K562 (cell line): ENCODE data around the gene EYA2. TPM values are rescaled to one million over a fixed set of nuclear protein-coding genes. Genes with fewer than 3 reads are reported as not detected.

Source experiments
- ATAC-seq: fragments of 200-7000 bp; cut with Tn5 transposase; 3 replicates; pipeline ENCODE4 v1.9.1; 2020; ENCODE audit warnings: moderate library complexity
- BruUV-seq: library from RNA; stranded (reverse); fragments of 400-500 nt; replicated peaks from 2 replicates; lab custom pipeline; 2021; lab: Mats Ljungman, UMichigan
- CTCF ChIA-PET: fragments of 300-600 bp; formaldehyde crosslinking; extraction: SDS; loops from one replicate; lab custom pipeline; 2021; ENCODE audit warnings: low intra/inter-chr PET ratio; lab: Yijun Ruan, JAX
- POLR2A ChIA-PET: fragments of 300-600, 350-650 bp; sonication (Branson Sonifier 250); formaldehyde crosslinking; extraction: SDS; loops from one replicate; lab custom pipeline; 2021; ENCODE audit warnings: antibody characterized with exemption, inconsistent platforms; lab: Yijun Ruan, JAX
- DNase-seq, 4 experiments: peaks; one replicate each; pipeline versions ENCODE4 v3.0.0 to v3.0.0-alpha.2; 2011 to 2018; ENCODE audit warnings: low spot score in 3 of 4, mixed read lengths in 3 of 4; ENCODE audit errors: extremely low read depth in 1 of 4
- FAIRE-seq: peaks from 2 replicates; lab custom pipeline; 2011; peaks lifted over from hg19 to GRCh38; lab: Jason Lieb, UNC
- H2AFZ ChIP-seq: 2 replicates; pipeline ENCODE4 v1.6.0; 2011; ENCODE audit warnings: low read depth, low read length, control low read depth, inconsistent platforms
- H3K27ac ChIP-seq: fragments of 200-600 bp; 3 replicates; pipeline ENCODE4 v1.8.0; 2011; ENCODE audit warnings: low read depth, mild to moderate bottlenecking, control low read depth, inconsistent platforms, low read length, moderate library complexity, mixed read lengths; ENCODE audit errors: extremely low read depth
- H3K27me3 ChIP-seq, 2 experiments: fragments of 300-600 bp in 1 of 2; 2 replicates in 1 of 2; 3 replicates in 1 of 2; pipeline versions ENCODE4 v1.6.0 to v1.8.0; 2011; ENCODE audit warnings: inconsistent platforms in 2 of 2, low read length in 2 of 2, mild to moderate bottlenecking in 1 of 2, mixed read lengths in 1 of 2, moderate library complexity in 1 of 2; ENCODE audit not compliant: control insufficient read depth in 2 of 2, insufficient read depth in 2 of 2
- H3K36me3 ChIP-seq: fragments of 300-600 bp; 3 replicates; pipeline ENCODE4 v1.8.0; 2011; ENCODE audit warnings: mild to moderate bottlenecking, low read length, inconsistent platforms; ENCODE audit not compliant: control insufficient read depth, insufficient read depth
- H3K4me1 ChIP-seq, 2 experiments: fragments of 200-600 bp in 1 of 2; replicated peaks in 1 of 2; 2 replicates in 1 of 2; 3 replicates in 1 of 2; pipeline versions ENCODE4 v1.5.1 to v1.8.0; 2011; ENCODE audit warnings: inconsistent platforms in 2 of 2, low read length in 2 of 2, mild to moderate bottlenecking in 1 of 2, mixed read lengths in 1 of 2, moderate library complexity in 1 of 2; ENCODE audit not compliant: control insufficient read depth in 2 of 2, insufficient read depth in 2 of 2
- H3K4me2 ChIP-seq: 2 replicates; pipeline ENCODE4 v1.6.1; 2011; ENCODE audit warnings: low read length, control low read depth, inconsistent platforms, mixed read lengths; ENCODE audit not compliant: insufficient read depth
- H3K4me3 ChIP-seq: fragments of 200-600 bp; sonication (generic), shearing (Covaris generic); 2 replicates; pipeline ENCODE4 v1.5.1; 2016; ENCODE audit warnings: control low read depth, inconsistent platforms
- H3K79me2 ChIP-seq: fragments of 200-600 bp; 3 replicates; pipeline ENCODE4 v1.8.0; 2011; ENCODE audit warnings: low read length, inconsistent platforms; ENCODE audit not compliant: control insufficient read depth, insufficient read depth
- H3K9ac ChIP-seq, 2 experiments: 2 replicates each; pipeline versions ENCODE4 v1.6.0 to v1.6.1; 2011; ENCODE audit warnings: low read depth in 2 of 2, low read length in 2 of 2, control low read depth in 1 of 2, inconsistent platforms in 1 of 2, mild to moderate bottlenecking in 1 of 2, mixed read lengths in 1 of 2; ENCODE audit not compliant: insufficient read depth in 1 of 2
- H3K9me1 ChIP-seq: one replicate; pipeline ENCODE4 v1.6.0; 2011; ENCODE audit warnings: inconsistent platforms, mild to moderate bottlenecking, low read length, moderate library complexity; ENCODE audit not compliant: control insufficient read depth, insufficient read depth
- H3K9me3 ChIP-seq: replicated peaks from 2 replicates; pipeline ENCODE4 v1.5.1; 2011; ENCODE audit warnings: low read depth, low read length, inconsistent platforms; ENCODE audit not compliant: control insufficient read depth, insufficient read depth
- H4K20me1 ChIP-seq: replicated peaks from 2 replicates; pipeline ENCODE4 v1.6.1; 2011; ENCODE audit warnings: low read length, inconsistent platforms, mixed read lengths; ENCODE audit not compliant: control insufficient read depth, insufficient read depth
- ARHGAP35 ChIP-seq: fragments of 450-650 bp; IDR thresholded peaks from 2 replicates; pipeline ENCODE4 v1.6.1; 2018; ENCODE audit not compliant: partially characterized antibody
- BCOR ChIP-seq: fragments of 450-650 bp; IDR thresholded peaks from 2 replicates; pipeline ENCODE4 v1.6.1; 2016
- CHD2 ChIP-seq: IDR thresholded peaks from 2 replicates; pipeline ENCODE4 v1.6.1; 2011; ENCODE audit warnings: low read depth, low read length
- HDAC1 ChIP-seq, 2 experiments: fragments of 450-650 bp; IDR thresholded peaks; 2 replicates each; pipeline ENCODE4 v1.6.1; 2016 to 2017; ENCODE audit warnings: inconsistent platforms in 1 of 2, mild to moderate bottlenecking in 1 of 2, moderate library complexity in 1 of 2
- HINFP ChIP-seq: fragments of 450-650 bp; conservative IDR thresholded peaks from 2 replicates; pipeline ENCODE4 v1.6.1; 2016; ENCODE audit warnings: missing genetic modification characterization, low read depth, mild to moderate bottlenecking, control low read depth, missing compliant biosample characterization
- HMBOX1 ChIP-seq: sonication (generic); IDR thresholded peaks from 2 replicates; pipeline ENCODE4 v1.6.1; 2016
- JUND ChIP-seq, 2 experiments: IDR thresholded peaks; 2 replicates in 1 of 2; 3 replicates in 1 of 2; pipeline ENCODE4 v1.6.1; 2011; ENCODE audit warnings: borderline replicate concordance in 2 of 2, low read depth in 2 of 2, low read length in 2 of 2, improper control_type of control experiment in 1 of 2, missing biosample characterization in 1 of 2, missing genetic modification characterization in 1 of 2, missing genetic modification reagents in 1 of 2
- KHSRP ChIP-seq: fragments of 450-650 bp; IDR thresholded peaks from 2 replicates; pipeline ENCODE4 v1.6.1; 2017
- MAFF ChIP-seq: IDR thresholded peaks from 2 replicates; pipeline ENCODE4 v1.6.1; 2012; ENCODE audit warnings: low read length, improper control_type of control experiment
- NR1H2 ChIP-seq: sonication (generic); formaldehyde crosslinking; IDR thresholded peaks from 2 replicates; pipeline ENCODE4 v1.4.0; 2020; ENCODE audit warnings: mild to moderate bottlenecking, missing genetic modification reagents
- PPARD ChIP-seq: fragments of 250-450 bp; sonication (Bioruptor Pico); IDR thresholded peaks from 2 replicates; pipeline ENCODE4 v1.8.0; 2022; ENCODE audit warnings: inconsistent platforms, mild to moderate bottlenecking, moderate library complexity
- RBM25 ChIP-seq: fragments of 200-400 bp; formaldehyde crosslinking; IDR thresholded peaks from 2 replicates; pipeline ENCODE4 v1.6.1; 2018; ENCODE audit warnings: low read length, low read depth, moderate library complexity; ENCODE audit not compliant: severe bottlenecking
- SNAPC5 ChIP-seq: fragments of 250-450 bp; sonication (Bioruptor Pico); IDR thresholded peaks from 2 replicates; pipeline ENCODE4 v1.8.0; 2021; ENCODE audit warnings: moderate library complexity, mild to moderate bottlenecking, inconsistent platforms
- ZSCAN32 ChIP-seq: fragments of 450-650 bp; formaldehyde crosslinking; IDR thresholded peaks from 2 replicates; pipeline ENCODE4 v1.4.0; 2020; ENCODE audit warnings: mild to moderate bottlenecking, moderate library complexity
- ZZZ3 ChIP-seq: fragments of 450-650 bp; IDR thresholded peaks from 2 replicates; pipeline ENCODE4 v1.6.1; 2016; ENCODE audit warnings: antibody characterized with exemption, mild to moderate bottlenecking, moderate library complexity
- WGBS: fragments of 100-300 bp; shearing (Covaris generic); methylation state at CpG from one replicate; pipeline ENCODE4 v1.1.6; 2016; ENCODE audit warnings: low coverage, mixed read lengths; ENCODE audit not compliant: insufficient coverage; ENCODE audit errors: missing lambda C conversion rate; 5-methylcytosine and 5-hydroxymethylcytosine counted together
- in situ Hi-C: fragments of 300-500 bp; cut with MboI; formaldehyde crosslinking; loops from 4 replicates; pipeline ENCODE4 v1.15.0; 2018; ENCODE audit warnings: inconsistent platforms, mixed read lengths
- intact Hi-C: fragments of 100-400 bp; cut with micrococcal nuclease; formaldehyde crosslinking; loops from 2 replicates; pipeline ENCODE4 v1.14.2; 2022
- polyA plus RNA-seq, 8 experiments: library from polyadenylated mRNA; depleted of rRNA in 4 of 8; stranded (reverse) in 5 of 8; unstranded in 3 of 8; fragments of >200 nt; fragmentation: Nextera tagmentation in 2 of 8; fragmentation: Illumina TruSeq in 1 of 8; extraction: Ambion mirVana in 2 of 8; extraction: Trizol in 1 of 8; gene quantifications; 2 replicates each; pipeline versions ENCODE4 v1.2.1 to v1.2.3, GENCODE V29; 2011 to 2014; ENCODE audit warnings: inconsistent platforms in 1 of 8, missing spikeins in 1 of 8
- total RNA-seq, 7 experiments: library from RNA; depleted of rRNA in 6 of 7; stranded (reverse); fragments of >200 nt in 6 of 7; fragmentation: Illumina TruSeq in 2 of 7; extraction: Trizol in 2 of 7; gene quantifications; 2 replicates each; pipeline versions ENCODE4 v1.2.1 to v1.2.3, GENCODE V29; 2011 to 2021; ENCODE audit warnings: low replicate concordance in 1 of 7

Gene EYA2
- total and polyA plus RNA-seq, 9 of the 15 experiments (the other 6 are each of a cell fraction or from before 2014, with no cell fraction given) = 0.03 TPM; not detected in 8

- H4K20me1 ChIP-seq = peaks cover 10% of the 10 kb centered on the region; the same call in 1 of the 2 replicates
- no TSS peak for BruUV-seq
- no peaks in the 10 kb centered on the region for H3K9me1 ChIP-seq
- H3K9me3 ChIP-seq = no peaks in the 10 kb centered on the region
- no peak overlapping the region for H3K4me2 ChIP-seq
- peaks cover 51% of the 10 kb centered on the region for H3K79me2 ChIP-seq
- DNase-seq = no peak
- ChIA-PET CTCF (no interaction called here), POLR2A (interaction anchor here (0.6 kb wide), 2 partner anchors 19 to 481 kb away, joined by 3 to 4 read pairs; no protein-coding TSS in a partner anchor)
- no peak overlapping the region for H3K4me3 ChIP-seq
- H3K4me1 ChIP-seq = peaks cover 0 to 4% of the 10 kb centered on the region in 2 experiments; a peak in 2 of 5 replicates
- in situ Hi-C loops (no loop called here), intact Hi-C loops (no loop called here)
- no peak overlapping the region for H3K9ac ChIP-seq
- no peak overlapping the region for H2AFZ ChIP-seq
- no peak for FAIRE-seq
- no peak for ATAC-seq
- no peaks in the 10 kb centered on the region; a peak in 1 of 5 replicates for H3K27me3 ChIP-seq
- peaks cover 98% of the 10 kb centered on the region for H3K36me3 ChIP-seq
- no peak for TF ChIP-seq MAFF
- TF ChIP-seq ZSCAN32 (CRISPR knock-in tag) = no peak
- no peak for TF ChIP-seq HDAC1 (IDR thresholded peaks at IDR 0.05)
- TF ChIP-seq NR1H2 (CRISPR knock-in tag) = no peak
- TF ChIP-seq CHD2 = no peak
- TF ChIP-seq BCOR = peak; percentile 47; the same call in 1 of the 2 replicates
- no peak for TF ChIP-seq ZZZ3
- no peak for TF ChIP-seq KHSRP
- no peak for TF ChIP-seq JUND (IDR thresholded peaks at IDR 0.05; ENCODE audit: borderline replicate concordance, low read depth, low read length)
- no peak for TF ChIP-seq JUND (tag; IDR thresholded peaks at IDR 0.05; ENCODE audit: borderline replicate concordance, low read depth, low read length)
- TF ChIP-seq HINFP (tag) = no peak
- no peak for TF ChIP-seq ARHGAP35
- no peak for TF ChIP-seq PPARD (CRISPR knock-in tag)
- TF ChIP-seq RBM25 = peak; percentile 61
- no peak for TF ChIP-seq HMBOX1
- TF ChIP-seq SNAPC5 (CRISPR knock-in tag) = no peak
- 94% methylated on average over 4 of the region's 4 CpGs for WGBS
- no peak overlapping the region for H3K27ac ChIP-seq
Observed at GRCh38 chr20:47224857-47225256, 330.2 kb downstream of the EYA2 start.
